Fibroblast of lung (primary cell): ENCODE results near the gene CTTN. TPM values are rescaled to one million over a fixed set of nuclear protein-coding genes. Genes with fewer than 3 reads are reported as not detected.

ENCODE experiments used
- DNase-seq, 2 donors: peaks; one replicate each; pipeline versions ENCODE4 v3.0.0 to v3.0.0-alpha.2; 2010; ENCODE audit warnings: low read depth in 2 of 2
- H2AFZ ChIP-seq: 2 replicates; pipeline ENCODE4 v1.5.1; 2012; ENCODE audit warnings: low read length, control low read depth, inconsistent platforms
- H3K27ac ChIP-seq: 2 replicates; pipeline ENCODE4 v1.5.1; 2011; ENCODE audit warnings: low read length, control low read depth; ENCODE audit not compliant: insufficient read depth
- H3K27me3 ChIP-seq: 2 replicates; pipeline ENCODE4 v1.5.1; 2011; ENCODE audit warnings: mild to moderate bottlenecking, low read length; ENCODE audit not compliant: control insufficient read depth, insufficient read depth
- H3K36me3 ChIP-seq: 2 replicates; pipeline ENCODE4 v1.5.1; 2011; ENCODE audit warnings: low read length; ENCODE audit not compliant: control insufficient read depth, insufficient read depth
- H3K4me1 ChIP-seq: 2 replicates; pipeline ENCODE4 v1.5.1; 2011; ENCODE audit warnings: low read length; ENCODE audit not compliant: control insufficient read depth, insufficient read depth; ENCODE audit errors: extremely low read depth
- H3K4me2 ChIP-seq: 2 replicates; pipeline ENCODE4 v1.5.1; 2011; ENCODE audit warnings: low read length, control low read depth; ENCODE audit not compliant: insufficient read depth; ENCODE audit errors: extremely low read depth
- H3K4me3 ChIP-seq, 4 experiments: fragments of 200-600 bp in 1 of 4; sonication (generic) in 1 of 4; replicated peaks in 1 of 4; 2 replicates each; pipeline ENCODE4 v1.5.1; 2011 to 2016; ENCODE audit warnings: low read length in 4 of 4, low read depth in 3 of 4, mild to moderate bottlenecking in 3 of 4, control low read depth in 2 of 4, inconsistent platforms in 1 of 4, mixed read lengths in 1 of 4; ENCODE audit not compliant: insufficient read depth in 1 of 4; ENCODE audit errors: control extremely low read depth in 1 of 4
- H3K79me2 ChIP-seq: 2 replicates; pipeline ENCODE4 v1.5.1; 2012; ENCODE audit warnings: mild to moderate bottlenecking, low read length, inconsistent platforms; ENCODE audit not compliant: control insufficient read depth, insufficient read depth
- H3K9ac ChIP-seq: 2 replicates; pipeline ENCODE4 v1.5.1; 2011; ENCODE audit warnings: mild to moderate bottlenecking, low read length, control low read depth; ENCODE audit not compliant: insufficient read depth
- H3K9me3 ChIP-seq: 2 replicates; pipeline ENCODE4 v1.5.1; 2012; ENCODE audit warnings: low read depth, low read length; ENCODE audit not compliant: control insufficient read depth, insufficient read depth
- H4K20me1 ChIP-seq: 2 replicates; pipeline ENCODE4 v1.5.1; 2011; ENCODE audit warnings: low read length; ENCODE audit not compliant: control insufficient read depth, insufficient read depth; ENCODE audit errors: extremely low read depth
- CTCF ChIP-seq, 2 donors: IDR thresholded peaks in 1 of 2; conservative IDR thresholded peaks in 1 of 2; 1 replicate in 1 of 2; 2 replicates in 1 of 2; pipeline ENCODE4 v1.5.1; 2011 to 2012; ENCODE audit warnings: low read length in 2 of 2, control low read depth in 1 of 2, inconsistent platforms in 1 of 2, low read depth in 1 of 2, mild to moderate bottlenecking in 1 of 2
- EZH2 ChIP-seq: IDR thresholded peaks from 2 replicates; pipeline ENCODE4 v1.5.1; 2012; ENCODE audit warnings: low read length, control low read depth, mild to moderate bottlenecking; ENCODE audit errors: missing control alignments
- polyA plus RNA-seq, 2 donors: library from polyadenylated mRNA; depleted of rRNA in 1 of 2; stranded (reverse) in 1 of 2; unstranded in 1 of 2; fragments of >200 nt; gene quantifications; 2 replicates each; pipeline ENCODE4 v1.2.1, GENCODE V29; 2011 to 2012; ENCODE audit warnings: missing spikeins in 1 of 2
- total RNA-seq: library from RNA; depleted of rRNA; stranded (reverse); fragments of >200 nt; gene quantifications from 2 replicates; pipeline ENCODE4 v1.2.1, GENCODE V29; 2014

CTTN gene
- total and polyA plus RNA-seq, 2 donors (not counting 1 experiment from before 2014, with no cell fraction given), result 198 to 428 TPM

DNA sequence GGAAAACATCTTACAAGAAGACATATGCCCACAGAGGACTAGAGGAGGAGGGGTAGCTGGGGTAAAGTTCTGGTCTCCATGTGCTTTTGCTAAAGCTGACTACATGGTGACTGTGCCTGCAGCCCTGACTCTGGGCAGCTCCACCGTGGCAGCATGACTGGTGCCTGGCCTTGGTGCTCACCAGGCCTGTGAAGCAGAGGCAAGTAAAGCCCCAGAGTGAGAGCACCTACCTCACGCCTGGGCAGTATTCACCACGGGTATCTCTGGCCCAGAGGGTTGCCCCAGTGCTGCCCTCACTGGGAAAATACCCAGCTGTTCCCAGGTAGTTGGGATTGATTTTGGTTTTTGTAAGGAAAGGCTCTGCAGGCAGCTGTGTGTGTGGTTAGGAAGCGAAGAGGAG, 78.3 kb downstream of the CTTN start:
- Histone ChIP-seq H3K4me3 (no peak overlapping the region), H3K4me2 (no peak overlapping the region), H3K27me3 (peaks cover 2% of the 10 kb centered on the region), H3K9me3 (no peaks in the 10 kb centered on the region), H3K36me3 (no peaks in the 10 kb centered on the region), H3K9ac (no peak overlapping the region), H2AFZ (no peak overlapping the region), H3K4me1 (no peaks in the 10 kb centered on the region), H4K20me1 (no peaks in the 10 kb centered on the region), H3K79me2 (no peaks in the 10 kb centered on the region), H3K27ac (no peak overlapping the region)
- TF ChIP-seq EZH2 (no peak), CTCF (conservative IDR thresholded peaks at IDR 0.05 in 1 of 2, IDR thresholded peaks at IDR 0.05 in 1 of 2; ENCODE audit: low read depth in 1 of 2, low read length in 2 of 2) (no peak)
- DNase-seq, result no peak

DNA sequence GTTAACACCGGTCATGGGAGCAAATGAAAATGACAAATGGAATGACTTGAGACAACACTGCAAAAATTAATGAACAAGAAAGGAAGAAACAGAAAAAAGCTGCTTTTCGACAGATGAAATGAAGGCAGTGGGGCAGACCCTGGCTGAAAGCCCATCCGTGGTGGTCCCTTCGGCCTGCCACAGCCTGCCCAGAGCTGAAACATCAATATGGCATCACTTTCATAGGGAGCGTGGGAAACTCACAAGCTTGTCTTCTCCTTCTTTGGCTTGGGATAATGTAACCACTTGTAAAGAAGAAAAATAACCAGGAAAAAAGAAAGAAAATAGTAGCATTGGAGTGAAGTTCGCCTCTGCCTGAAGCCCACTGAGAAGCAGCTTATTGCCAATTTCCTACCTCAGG, 78.8 kb downstream of the CTTN start:
- Histone ChIP-seq H2AFZ (no peak overlapping the region), H3K4me3 (no peak overlapping the region)
- DNase-seq, result no peak

DNA sequence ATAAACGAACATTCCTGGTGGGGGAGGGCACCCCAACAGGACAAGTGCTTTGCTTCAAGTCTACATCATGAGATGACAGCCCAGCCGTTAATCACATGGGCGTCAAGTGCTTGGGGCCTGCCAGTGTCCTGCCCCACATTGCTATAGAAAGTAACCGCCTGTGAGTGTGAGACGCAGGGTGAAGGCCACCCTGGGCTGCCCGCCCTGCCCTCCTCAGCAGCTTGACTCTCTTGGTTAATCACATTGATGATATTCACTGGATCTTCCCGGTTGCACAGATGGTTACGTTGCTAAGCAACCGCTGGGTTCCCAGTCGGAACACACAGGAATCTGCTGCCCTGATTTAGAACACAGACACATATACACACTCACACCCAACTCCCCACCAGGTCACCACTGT, 79.3 kb downstream of the CTTN start:
- peak in 1 of 2 donors; percentile 16 for DNase-seq
- Histone ChIP-seq H3K79me2 (no peaks in the 10 kb centered on the region), H3K4me3 (no peak overlapping the region), H3K27ac (no peak overlapping the region), H4K20me1 (no peaks in the 10 kb centered on the region), H3K9ac (no peak overlapping the region), H2AFZ (no peak overlapping the region), H3K4me1 (peaks cover under 1% of the 10 kb centered on the region), H3K27me3 (peaks cover 1% of the 10 kb centered on the region), H3K4me2 (no peak overlapping the region), H3K36me3 (no peaks in the 10 kb centered on the region), H3K9me3 (no peaks in the 10 kb centered on the region)
- TF ChIP-seq CTCF (conservative IDR thresholded peaks at IDR 0.05 in 1 of 2, IDR thresholded peaks at IDR 0.05 in 1 of 2; ENCODE audit: low read depth in 1 of 2, low read length in 2 of 2) (no peak), EZH2 (no peak)

More for the DNA sequence above, 78.8 kb downstream of the CTTN start:
- no peak overlapping the region for H3K27ac ChIP-seq
- no peaks in the 10 kb centered on the region for H3K9me3 ChIP-seq
- H3K9ac ChIP-seq, result no peak overlapping the region
- no peak overlapping the region for H3K4me2 ChIP-seq
- peaks cover 2% of the 10 kb centered on the region for H3K27me3 ChIP-seq
- no peaks in the 10 kb centered on the region for H3K36me3 ChIP-seq
- H3K4me1 ChIP-seq, result no peaks in the 10 kb centered on the region
- TF ChIP-seq CTCF (conservative IDR thresholded peaks at IDR 0.05 in 1 of 2, IDR thresholded peaks at IDR 0.05 in 1 of 2; ENCODE audit: low read depth in 1 of 2, low read length in 2 of 2) (no peak), EZH2 (no peak)
- H3K79me2 ChIP-seq, result no peaks in the 10 kb centered on the region
- H4K20me1 ChIP-seq, result no peaks in the 10 kb centered on the region
